HG03432 (cell line): ENCODE data around the gene FBXO17.

Experiments
- ATAC-seq: cut with Tn5 transposase; IDR thresholded peaks from one replicate; pipeline ENCODE4 v1.9.1; 2021; ENCODE audit warnings: mild to moderate bottlenecking, moderate library complexity; ENCODE audit not compliant: unreplicated experiment

FBXO17 gene

GRCh38 chr19:38894968-38895367 lies 80.6 kb downstream of the FBXO17 start:
- ATAC-seq: no peak

GRCh38 chr19:38893341-38893771 lies 82.2 kb downstream of the FBXO17 start:
- no peak for ATAC-seq

- ATAC-seq: no peak
Measured at GRCh38 chr19:38892841-38893240, 82.7 kb downstream of the FBXO17 start.

- no peak for ATAC-seq
Measured at GRCh38 chr19:38891771-38892170, 83.8 kb downstream of the FBXO17 start.
